AG20443 (cell line): ENCODE data around the gene METTL13.

Source experiments
- DNase-seq: peaks from one replicate; pipeline ENCODE4 v3.0.0; 2012; ENCODE audit warnings: low spot score, mixed read lengths

Gene METTL13

GRCh38 chr1:171781176-171781875 is at the start of gene METTL13:
METTL13 (plus strand) TSS chr1:171781660; CDS start chr1:171781968, 308 bp downstream.
- peak; percentile 99 for DNase-seq

GRCh38 chr1:171736196-171736595 is 45.3 kb upstream of the METTL13 start:
- no peak for DNase-seq

DNA sequence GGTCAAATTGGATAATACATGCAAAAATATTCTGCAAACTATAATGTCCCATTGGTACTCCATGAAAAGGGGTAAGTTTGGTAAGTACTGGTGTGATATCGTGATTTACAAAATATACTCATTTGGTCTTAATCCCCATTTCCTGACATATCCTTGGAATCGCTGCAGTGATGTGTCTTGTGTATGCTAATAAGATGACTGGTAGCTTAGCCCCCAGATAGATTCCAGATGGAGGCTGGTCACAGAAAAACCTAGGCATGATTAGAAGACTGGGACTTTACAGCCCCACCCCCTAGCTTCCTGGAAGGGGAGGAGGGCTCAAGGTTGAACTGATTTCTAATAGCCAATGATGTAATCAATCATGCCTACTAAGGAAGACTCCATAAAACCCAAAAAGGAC is 42.5 kb upstream of the METTL13 start:
- DNase-seq: peak; percentile 26

- no peak for DNase-seq
Observed at GRCh38 chr1:171739656-171740055, 41.8 kb upstream of the METTL13 start.

- DNase-seq: no peak
Observed at GRCh38 chr1:171740356-171740863, 41.0 kb upstream of the METTL13 start.

DNA sequence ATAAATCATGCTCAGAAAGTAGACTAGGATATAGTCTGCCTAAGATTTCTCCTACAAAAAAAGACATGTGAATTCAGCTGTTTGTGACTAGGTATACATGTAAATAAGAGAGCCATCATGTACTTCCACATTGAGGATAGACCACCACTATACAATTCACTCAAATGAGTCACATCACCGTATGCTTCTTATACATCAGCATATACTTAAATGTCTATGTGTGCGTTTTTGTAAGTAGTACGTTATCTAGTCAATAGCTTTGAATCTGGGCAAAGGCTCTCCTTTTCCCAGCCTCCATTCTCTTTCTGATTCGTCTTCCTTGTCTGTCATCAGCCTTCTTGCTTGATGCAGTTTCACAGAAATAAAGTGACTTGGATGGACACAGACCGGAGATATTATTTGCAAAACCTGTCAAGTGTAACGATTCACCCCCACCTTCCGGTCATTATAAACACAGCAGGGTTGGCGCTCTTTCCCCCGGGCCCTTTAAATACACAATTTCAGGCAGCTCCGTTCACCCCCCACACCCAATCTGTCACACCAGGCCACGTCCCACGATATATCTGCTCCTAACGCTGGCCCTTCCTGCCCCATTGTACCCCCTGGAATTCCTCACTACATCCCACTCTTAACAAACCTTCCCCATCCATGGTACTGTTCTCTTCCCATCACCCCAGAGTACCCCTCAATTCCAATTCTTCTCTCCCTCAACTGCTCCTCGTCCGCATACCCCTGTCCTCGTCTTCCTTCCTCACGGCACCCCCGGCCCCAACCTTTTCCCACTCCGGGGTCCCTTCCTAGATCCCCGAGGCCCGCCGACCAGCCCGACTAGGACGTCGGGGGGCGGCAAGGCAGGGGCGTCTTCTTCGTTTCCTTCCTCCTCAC is 40.2 kb upstream of the METTL13 start:
- DNase-seq: peak; percentile 54

DNA sequence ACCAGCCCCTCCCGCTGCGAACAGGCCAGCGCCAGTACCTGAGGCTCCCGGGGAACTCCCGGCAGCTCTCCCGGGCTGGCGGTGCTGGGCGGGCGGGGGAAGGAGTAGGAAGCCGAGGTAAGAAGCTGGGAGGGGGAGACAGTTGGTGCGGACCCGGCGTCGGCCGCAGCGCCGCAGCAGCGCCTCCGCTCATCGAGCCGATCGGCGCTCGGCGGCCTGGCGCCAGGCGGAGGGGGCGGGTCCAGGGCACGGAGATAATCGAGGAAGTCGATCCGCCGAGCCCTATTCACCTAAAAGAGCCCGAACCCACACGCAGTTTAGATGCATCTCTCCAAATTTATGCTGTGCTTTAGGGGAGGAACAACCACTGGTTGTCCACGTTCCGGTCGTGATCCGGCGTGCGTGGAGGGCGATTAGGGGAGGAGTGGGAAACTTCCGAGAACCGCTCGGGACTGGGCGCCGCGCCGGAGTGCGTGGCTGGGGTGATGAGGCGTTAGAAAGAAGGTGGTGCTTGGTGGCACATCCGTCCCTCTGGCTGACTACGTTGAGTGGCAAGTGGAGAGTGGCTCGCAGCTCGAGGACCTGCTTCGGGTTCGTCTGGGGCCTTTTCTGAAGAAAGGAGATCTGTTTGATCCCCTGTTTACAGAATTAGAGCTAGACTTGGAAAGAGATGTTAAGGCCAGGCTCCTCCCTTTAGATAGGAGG is 39.4 kb upstream of the METTL13 start, which contains the start of gene VAMP4:
TSS of gene VAMP4 (minus strand) at position 194 of the 705 bp plus-strand sequence. CDS start 3,651 bp downstream, outside the sequence.
- peak; percentile 92 for DNase-seq

DNA sequence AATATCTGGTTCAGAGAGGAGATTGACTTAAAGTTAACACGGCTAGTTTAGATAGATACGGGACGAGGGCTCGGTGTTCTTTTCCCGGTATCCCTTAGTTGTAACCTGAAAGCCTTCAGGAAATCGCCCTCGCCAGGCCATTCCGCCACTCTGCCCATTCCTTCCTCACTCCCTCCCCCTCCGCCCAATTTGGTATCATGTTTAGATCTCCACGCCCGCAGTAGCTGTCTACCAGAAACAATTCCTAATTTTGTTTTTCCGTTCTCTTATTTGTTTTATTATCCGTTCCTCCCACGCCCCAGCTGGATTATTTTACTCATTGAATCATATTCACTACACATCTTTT is 38.9 kb upstream of the METTL13 start:
- DNase-seq: peak; percentile 44

GRCh38 chr1:171743081-171743870 is 38.2 kb upstream of the METTL13 start:
- DNase-seq: peak; percentile 55

DNA sequence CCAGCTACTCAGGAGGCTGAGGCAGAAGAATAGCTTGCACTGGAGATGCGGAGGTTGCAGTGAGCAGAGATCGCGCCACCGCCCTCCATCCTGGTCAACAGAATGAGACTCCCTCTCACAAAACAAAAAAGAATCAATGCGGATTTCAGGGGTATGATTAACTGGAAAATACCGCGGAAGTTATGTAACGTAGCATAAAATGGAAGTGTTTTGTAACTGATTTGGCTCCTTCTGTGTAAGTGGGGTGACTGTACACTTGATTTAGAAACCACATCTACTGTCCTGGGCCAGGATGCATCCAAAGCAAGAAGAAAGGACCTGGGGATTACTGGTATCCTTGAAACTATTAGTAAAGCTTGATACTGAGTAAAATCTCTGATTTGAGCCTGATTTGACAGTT is 36.5 kb upstream of the METTL13 start:
- DNase-seq: no peak

- DNase-seq: no peak
Observed at GRCh38 chr1:171748651-171749050, 32.8 kb upstream of the METTL13 start.

DNA sequence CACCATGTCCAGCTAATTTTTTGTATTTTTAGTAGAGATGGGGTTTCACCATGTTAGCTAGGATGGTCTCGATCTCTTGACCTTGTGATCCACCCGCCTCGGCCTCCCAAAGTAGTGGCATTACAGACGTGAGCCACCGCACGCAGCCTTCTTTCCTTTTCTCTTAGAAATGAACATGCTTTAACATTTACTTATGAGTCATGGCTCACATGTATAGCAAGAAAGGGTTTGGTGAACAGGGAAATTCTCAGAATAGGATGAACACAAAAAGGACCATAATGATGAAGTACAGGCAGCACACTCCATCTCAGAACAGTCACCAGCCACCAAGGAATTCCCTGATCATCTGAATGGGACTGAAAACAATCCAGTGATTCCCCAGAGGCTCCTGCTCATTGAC is 30.2 kb upstream of the METTL13 start:
- DNase-seq: no peak

DNA sequence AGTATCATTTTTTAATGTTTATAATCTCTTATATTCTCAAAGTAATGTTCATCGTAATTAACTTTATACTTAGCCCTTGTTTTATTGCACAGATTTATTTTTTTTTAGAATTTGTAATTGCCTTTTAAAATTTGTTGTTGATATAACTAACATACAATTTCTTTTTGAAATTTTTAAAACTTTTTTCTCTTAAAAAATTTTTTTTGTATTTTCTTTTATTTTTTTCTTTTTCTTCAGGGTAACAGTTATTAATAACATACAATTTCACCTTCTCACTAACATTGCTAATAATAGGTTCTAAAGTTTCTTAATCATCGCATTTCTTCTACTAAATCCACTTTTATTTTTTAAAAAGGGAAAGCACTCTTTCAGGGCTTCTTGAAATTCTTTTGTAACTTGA is 28.3 kb upstream of the METTL13 start:
- DNase-seq: no peak

DNA sequence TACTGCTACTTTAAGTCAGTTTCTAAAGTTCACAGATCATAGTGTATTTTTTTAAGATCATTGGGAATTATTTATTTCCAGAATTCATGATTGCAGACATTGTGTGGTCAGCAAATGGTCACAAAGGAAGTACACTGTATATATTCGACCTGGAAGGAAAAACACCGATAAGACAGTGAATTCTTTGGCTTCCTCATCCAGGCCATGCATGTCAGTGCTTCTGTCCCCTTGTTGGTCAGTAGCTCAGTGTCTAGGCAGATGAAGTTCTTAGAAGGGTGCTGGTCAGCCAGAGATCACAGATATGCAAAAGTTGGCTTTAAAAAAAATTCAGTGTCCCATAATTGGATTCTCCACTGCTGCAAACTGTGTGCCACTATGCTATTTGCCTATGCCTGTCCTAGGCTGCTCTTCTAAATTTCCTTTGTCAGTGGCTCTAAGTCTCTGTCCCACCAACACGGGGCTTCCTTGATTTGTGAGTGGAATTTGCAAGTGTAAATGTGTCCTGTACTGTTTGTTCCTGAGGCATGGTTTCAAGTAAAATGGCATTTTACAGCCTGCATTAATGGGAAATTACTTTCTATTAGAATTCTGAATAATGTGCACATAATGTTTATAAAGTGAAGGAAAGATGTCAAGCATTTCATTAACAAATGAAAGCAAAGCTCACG is 27.6 kb upstream of the METTL13 start:
- DNase-seq: no peak

- peak; percentile 86 for DNase-seq
Observed at GRCh38 chr1:171754353-171754705, 27.1 kb upstream of the METTL13 start.

DNA sequence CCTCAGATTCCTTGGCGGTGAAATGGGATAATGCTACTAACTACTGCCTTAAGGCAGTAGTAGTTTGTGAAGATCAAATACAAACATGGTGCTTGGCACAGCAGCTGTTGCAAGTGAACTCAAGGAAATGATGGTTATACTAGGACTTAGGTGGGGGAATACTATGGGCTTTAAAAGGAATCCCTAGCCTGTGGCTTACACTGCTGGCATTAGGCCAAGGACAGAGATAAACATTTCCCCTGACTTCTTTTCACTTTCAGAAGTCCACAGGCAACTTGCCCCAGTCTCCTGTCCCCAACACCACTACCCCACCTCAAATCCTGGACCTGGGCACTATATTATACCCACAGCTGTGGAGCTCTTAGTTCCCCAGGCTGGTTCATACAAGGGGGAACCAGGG is 26.5 kb upstream of the METTL13 start:
- DNase-seq: no peak

DNA sequence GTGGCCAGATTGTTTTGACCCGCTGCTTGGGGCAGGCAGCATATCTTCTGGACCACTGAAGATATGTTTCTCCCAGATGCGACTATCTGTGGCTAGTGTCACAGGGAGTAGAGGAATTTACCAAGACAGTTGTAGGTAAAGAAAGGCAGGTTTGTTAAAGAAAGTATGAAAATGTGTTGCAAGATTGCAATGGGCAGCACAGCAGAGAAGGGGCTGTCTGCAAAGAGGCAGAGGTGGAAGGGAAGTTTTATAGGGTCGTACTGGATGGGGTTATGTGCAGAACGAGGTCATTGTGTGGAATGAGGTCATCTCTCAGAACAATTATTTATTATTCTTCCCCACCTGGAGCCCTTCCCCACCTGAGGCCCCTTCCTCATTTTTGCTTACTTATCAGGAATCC is 24.6 kb upstream of the METTL13 start:
- DNase-seq: no peak

GRCh38 chr1:171758011-171758410 is 23.4 kb upstream of the METTL13 start:
- DNase-seq: no peak

- DNase-seq: no peak
Observed at GRCh38 chr1:171762143-171762563, 19.3 kb upstream of the METTL13 start.

- DNase-seq: no peak
Observed at GRCh38 chr1:171763764-171764163, 17.7 kb upstream of the METTL13 start.

GRCh38 chr1:171769171-171769570 is 12.3 kb upstream of the METTL13 start:
- DNase-seq: no peak
